Measurements from ENCODE around the gene BANP. TPM values are rescaled to one million over a fixed set of nuclear protein-coding genes. Genes with fewer than 3 reads are reported as not detected.
"Not testable (repeated sequence)": the region's sequence is repeated elsewhere in the genome, so short reads cannot be mapped to it uniquely, and the experiment has no call there.

The BANP gene
- total RNA-seq, 1 donor from 2014 or later: 25.5 TPM

GRCh38 chr16:88098731-88099562 lies 147.7 kb downstream of the BANP start:
- DNase-seq; H3K9me3 Mint-ChIP-seq (ENCODE audit: unreplicated experiment); H3K27me3 Mint-ChIP-seq (ENCODE audit: unreplicated experiment); H3K27ac Mint-ChIP-seq (ENCODE audit: unreplicated experiment); H3K36me3 Mint-ChIP-seq (ENCODE audit: unreplicated experiment); H3K4me3 Mint-ChIP-seq (ENCODE audit: unreplicated experiment): not testable (repeated sequence)
- peak; percentile 12 for TF ChIP-seq CTCF (IDR thresholded peaks at IDR 0.05; ENCODE audit: partially characterized antibody, unreplicated experiment)
- peaks cover 17% of the 10 kb centered on the region for H3K4me1 Mint-ChIP-seq (ENCODE audit: low read depth, unreplicated experiment)

- TF ChIP-seq CTCF (IDR thresholded peaks at IDR 0.05; ENCODE audit: partially characterized antibody, unreplicated experiment): no peak
- H3K27me3 Mint-ChIP-seq (ENCODE audit: unreplicated experiment): peaks cover 9% of the 10 kb centered on the region
- H3K4me1 Mint-ChIP-seq (ENCODE audit: low read depth, unreplicated experiment): peaks cover 17% of the 10 kb centered on the region
- no peaks in the 10 kb centered on the region for H3K36me3 Mint-ChIP-seq (ENCODE audit: unreplicated experiment)
- H3K4me3 Mint-ChIP-seq (ENCODE audit: unreplicated experiment): no peak overlapping the region
- no peak for DNase-seq
- H3K9me3 Mint-ChIP-seq (ENCODE audit: unreplicated experiment): peaks cover 9% of the 10 kb centered on the region
- H3K27ac Mint-ChIP-seq (ENCODE audit: unreplicated experiment): no peak overlapping the region
Observed at GRCh38 chr16:88099563-88099890, 148.3 kb downstream of the BANP start.

GRCh38 chr16:88099956-88100355 lies 148.7 kb downstream of the BANP start:
- not testable (repeated sequence) for H3K27ac Mint-ChIP-seq (ENCODE audit: unreplicated experiment); H3K27me3 Mint-ChIP-seq (ENCODE audit: unreplicated experiment); H3K36me3 Mint-ChIP-seq (ENCODE audit: unreplicated experiment); H3K9me3 Mint-ChIP-seq (ENCODE audit: unreplicated experiment); DNase-seq; H3K4me3 Mint-ChIP-seq (ENCODE audit: unreplicated experiment)
- peaks cover 17% of the 10 kb centered on the region for H3K4me1 Mint-ChIP-seq (ENCODE audit: low read depth, unreplicated experiment)

GRCh38 chr16:88100801-88101622 lies 149.8 kb downstream of the BANP start:
- H3K4me1 Mint-ChIP-seq (ENCODE audit: low read depth, unreplicated experiment): peaks cover 17% of the 10 kb centered on the region
- H3K9me3 Mint-ChIP-seq (ENCODE audit: unreplicated experiment); H3K27me3 Mint-ChIP-seq (ENCODE audit: unreplicated experiment); H3K27ac Mint-ChIP-seq (ENCODE audit: unreplicated experiment); H3K36me3 Mint-ChIP-seq (ENCODE audit: unreplicated experiment): not testable (repeated sequence)
- peak overlapping the region; percentile 38 for H3K4me3 Mint-ChIP-seq (ENCODE audit: unreplicated experiment)
- peak; percentile 56 for DNase-seq

- H3K27ac Mint-ChIP-seq (ENCODE audit: unreplicated experiment); H3K4me3 Mint-ChIP-seq (ENCODE audit: unreplicated experiment); H3K27me3 Mint-ChIP-seq (ENCODE audit: unreplicated experiment); H3K36me3 Mint-ChIP-seq (ENCODE audit: unreplicated experiment); H3K9me3 Mint-ChIP-seq (ENCODE audit: unreplicated experiment); DNase-seq: not testable (repeated sequence)
- H3K4me1 Mint-ChIP-seq (ENCODE audit: low read depth, unreplicated experiment): peaks cover 17% of the 10 kb centered on the region
Observed at GRCh38 chr16:88101623-88102105, 150.4 kb downstream of the BANP start.

GRCh38 chr16:88102597-88102996 lies 151.4 kb downstream of the BANP start:
- H3K27me3 Mint-ChIP-seq (ENCODE audit: unreplicated experiment): peaks cover 7% of the 10 kb centered on the region
- no peak for TF ChIP-seq CTCF (IDR thresholded peaks at IDR 0.05; ENCODE audit: partially characterized antibody, unreplicated experiment)
- H3K36me3 Mint-ChIP-seq (ENCODE audit: unreplicated experiment): peaks cover 5% of the 10 kb centered on the region
- peaks cover 17% of the 10 kb centered on the region for H3K4me1 Mint-ChIP-seq (ENCODE audit: low read depth, unreplicated experiment)
- H3K9me3 Mint-ChIP-seq (ENCODE audit: unreplicated experiment): peaks cover 14% of the 10 kb centered on the region
- H3K4me3 Mint-ChIP-seq (ENCODE audit: unreplicated experiment): no peak overlapping the region
- DNase-seq: no peak
- no peak overlapping the region for H3K27ac Mint-ChIP-seq (ENCODE audit: unreplicated experiment)
